HG03097 (cell line): ENCODE data around the gene TMEM97.

ENCODE experiments used
- ATAC-seq: cut with Tn5 transposase; IDR thresholded peaks from one replicate; pipeline ENCODE4 v1.9.1; 2021; ENCODE audit not compliant: unreplicated experiment, low FRiP score

The TMEM97 gene

DNA sequence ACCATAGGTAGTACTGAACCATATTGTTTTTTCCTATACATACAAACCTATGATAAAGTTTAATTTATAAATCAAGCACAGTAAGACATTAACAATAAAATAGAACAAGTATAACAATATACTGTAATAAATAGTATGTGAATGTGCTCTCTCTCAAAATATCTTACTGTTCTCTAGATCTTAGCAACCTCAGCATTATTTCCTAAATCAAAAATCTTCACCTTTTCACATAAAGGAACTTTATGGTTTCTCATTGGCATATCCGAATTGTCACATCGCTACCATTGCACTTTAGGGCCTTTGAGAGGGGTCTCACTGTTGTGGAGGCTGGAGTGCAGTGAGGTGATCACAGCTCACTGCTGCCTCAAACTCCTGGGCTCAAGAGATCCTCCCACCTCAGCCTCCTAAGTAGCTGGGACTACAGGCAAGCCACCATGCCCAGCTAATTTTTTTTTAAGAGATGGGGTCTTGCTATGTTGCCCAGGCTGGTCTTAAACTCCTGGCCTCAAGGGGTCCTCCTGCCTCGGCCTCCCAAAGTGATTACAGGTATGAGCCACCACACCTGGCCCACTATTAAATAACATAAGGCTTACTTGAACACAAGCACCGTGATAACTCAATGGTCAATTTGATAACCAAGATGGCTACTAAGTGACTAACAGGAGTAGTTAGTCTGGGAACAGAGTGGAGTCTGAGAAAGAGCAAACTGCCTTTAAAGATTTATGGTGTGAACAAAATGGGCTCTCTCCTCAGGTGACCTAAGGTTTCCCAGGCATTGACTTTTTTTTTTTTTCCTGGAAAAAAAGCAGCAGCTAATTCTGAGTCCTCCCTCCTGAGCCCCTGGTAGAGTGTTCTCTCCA lies 2.9 kb upstream of the TMEM97 start:
- no peak for ATAC-seq

DNA sequence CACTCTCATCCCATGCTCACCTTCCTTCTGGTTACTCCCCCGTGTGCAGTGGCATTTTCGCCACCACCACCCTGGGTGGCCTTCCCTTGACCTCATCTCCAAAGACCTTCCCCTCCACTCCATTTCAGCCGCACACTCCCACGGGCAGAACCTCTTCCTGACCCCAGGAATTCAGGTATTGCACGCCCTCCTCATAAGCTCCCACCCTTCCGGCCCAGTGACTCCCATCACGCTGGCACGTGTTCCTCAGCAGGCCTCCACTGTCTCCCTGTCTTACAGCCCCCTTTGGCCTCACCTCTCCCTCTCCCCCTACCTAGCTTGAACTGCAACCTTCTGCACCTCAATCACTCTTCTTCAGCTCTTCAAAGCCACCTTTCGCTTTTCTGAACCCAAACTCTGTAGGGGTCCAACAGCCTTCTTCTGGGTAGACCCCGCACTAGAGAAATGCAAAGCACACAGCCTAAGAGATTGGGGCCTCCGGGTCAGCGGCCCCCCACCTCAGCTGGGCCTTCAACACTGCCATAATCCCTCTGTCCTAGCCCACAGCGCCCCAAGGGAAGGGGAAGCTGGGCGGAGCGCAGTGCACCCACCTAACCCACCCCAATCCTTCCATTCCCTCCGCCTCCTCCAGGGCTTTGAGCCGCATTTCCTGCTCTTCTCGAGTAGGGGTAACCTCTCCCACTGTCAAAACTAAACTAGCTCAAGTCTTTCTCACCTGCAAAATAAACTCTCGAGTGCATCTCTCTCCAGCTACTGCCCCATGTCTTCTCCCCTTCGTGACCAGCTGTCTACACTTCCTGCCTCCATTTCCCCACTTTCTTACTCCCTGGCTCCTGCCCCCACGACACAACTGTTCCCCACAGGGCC lies 1.7 kb upstream of the TMEM97 start:
- no peak for ATAC-seq

DNA sequence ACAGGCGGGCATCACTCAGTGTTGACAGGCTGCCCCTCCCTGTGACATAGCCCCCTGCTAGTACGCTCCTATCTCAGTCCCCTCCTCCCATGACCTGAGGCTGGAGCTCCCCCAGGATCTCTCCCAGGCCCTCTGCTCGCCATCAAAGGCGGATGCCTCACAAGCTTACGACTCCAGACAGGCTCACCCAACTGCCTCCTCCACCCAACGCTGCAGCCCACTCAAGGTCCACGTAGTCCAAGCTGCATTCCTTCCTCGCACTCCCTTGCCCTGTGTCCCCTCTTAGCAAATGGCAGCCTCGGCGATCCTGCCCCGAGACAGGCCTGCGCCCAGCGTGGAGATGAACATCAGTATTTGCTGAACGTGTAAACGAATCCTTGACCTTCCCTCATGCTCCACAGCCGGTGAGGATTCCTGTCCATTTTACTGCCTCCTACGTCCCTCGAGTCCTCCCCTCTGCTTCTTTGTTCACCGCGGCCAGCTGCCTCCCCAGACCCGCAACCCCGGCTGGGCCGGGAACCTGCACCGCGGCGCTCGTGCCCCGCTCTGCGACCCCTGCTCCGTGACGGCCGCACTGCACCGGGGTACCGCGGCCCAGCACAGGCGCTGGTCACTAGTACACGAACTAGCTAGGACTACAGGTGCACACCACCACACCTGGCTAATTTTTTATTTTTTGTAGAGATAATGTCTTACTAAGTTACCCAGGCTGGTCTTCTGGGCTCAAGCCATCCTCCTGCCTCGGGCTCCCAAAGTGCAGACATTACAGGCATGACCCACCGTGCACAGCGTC lies 838 bp upstream of the TMEM97 start:
- no peak for ATAC-seq

DNA sequence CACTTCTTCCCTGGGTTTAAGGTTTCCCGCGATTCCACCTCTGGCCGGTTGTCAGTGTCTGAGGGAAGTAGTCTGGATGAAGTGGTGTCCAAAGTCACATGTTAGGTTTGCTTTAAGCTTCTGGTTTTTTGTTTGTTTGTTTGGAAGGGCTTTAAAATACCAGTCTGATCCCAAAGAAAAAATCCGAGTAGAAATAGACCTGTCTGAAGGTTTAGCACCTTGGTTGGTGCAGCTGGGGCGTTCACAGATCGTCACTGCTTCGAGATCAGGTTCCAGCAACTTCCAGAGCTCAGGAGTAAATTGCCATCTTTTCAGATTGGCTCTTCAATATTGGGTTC lies 567 bp downstream of the TMEM97 start:
- ATAC-seq = no peak

DNA sequence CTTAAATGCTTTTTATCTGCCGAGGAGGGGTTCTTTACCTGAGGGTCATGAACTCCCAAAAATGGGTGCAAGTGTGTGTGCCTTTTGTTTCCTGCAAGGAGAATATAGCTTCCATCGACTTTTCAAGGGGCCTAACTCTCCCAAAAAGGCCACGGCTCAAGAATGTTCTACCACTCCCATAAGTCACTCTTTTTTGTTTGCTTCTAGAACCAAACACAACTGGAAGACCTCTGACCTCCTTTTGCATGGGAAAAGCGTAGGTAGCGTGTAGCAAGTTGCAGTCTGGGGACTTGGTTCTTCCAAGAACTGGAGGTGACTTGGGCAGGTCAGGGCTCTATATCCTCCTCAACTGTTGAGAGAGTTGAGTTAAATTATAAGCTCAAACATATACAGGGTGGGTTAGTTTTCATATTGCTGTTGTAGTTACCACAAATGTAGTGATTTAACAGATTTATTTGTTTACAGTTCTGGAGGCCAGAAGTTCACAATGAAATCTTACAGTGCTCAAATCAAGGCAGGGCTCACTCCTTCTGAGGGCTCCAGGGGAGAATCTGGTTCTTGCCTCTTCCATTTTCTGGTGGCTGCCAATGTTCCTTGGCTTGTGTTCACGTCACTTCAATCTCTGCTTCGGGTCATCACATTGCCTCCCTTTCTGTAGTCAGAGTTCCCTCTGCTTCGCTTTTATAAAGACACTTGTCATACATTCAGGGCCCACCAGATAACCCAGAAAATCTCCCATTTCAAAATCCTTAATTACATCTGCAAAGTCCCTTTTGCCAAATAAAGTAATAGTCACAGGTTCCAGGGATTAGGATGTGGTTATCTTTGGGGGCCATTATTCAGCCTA lies 1.4 kb downstream of the TMEM97 start:
- no peak for ATAC-seq

DNA sequence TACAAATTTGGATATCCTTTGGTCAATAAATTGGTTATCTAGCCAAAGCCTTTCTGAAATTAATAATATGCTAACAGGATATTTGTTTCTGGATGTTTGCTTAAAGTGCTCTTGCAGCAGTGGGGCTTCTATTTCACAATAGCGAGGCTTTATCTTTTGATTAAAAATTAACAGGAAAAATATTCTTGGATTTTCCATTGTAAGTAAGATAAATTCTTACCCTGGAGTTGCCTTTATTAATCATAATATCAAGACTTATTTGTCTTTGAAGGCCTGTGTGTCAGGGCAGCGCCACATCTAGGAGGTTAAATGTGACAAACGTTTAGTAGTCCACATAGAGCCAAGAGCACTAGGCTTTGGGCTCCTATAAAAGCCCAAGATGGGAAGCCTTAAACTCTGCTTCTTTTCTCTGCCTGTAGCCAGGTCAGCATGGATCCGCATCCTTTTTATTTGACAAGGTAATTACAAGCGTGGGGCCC lies 5.3 kb downstream of the TMEM97 start:
- no peak for ATAC-seq

DNA sequence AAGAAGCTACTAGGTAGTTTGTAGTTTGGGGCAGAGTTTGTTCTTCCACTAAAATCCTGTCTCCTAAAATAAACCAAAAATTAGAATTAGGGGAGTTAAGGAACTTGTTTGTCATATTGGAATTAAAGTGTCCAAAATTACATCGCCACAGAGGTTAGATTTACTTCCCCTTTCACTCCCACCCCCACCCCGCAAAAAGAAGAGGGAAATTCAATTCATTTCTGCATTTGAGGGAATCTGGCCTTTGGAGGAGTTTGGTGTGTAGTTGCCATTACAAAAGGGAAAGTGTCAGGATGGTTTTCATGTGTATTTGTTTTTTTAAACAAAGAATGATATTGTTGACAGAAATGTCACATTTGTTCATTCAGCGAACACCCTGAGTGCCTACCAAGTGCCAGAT lies 5.8 kb downstream of the TMEM97 start:
- ATAC-seq = no peak

DNA sequence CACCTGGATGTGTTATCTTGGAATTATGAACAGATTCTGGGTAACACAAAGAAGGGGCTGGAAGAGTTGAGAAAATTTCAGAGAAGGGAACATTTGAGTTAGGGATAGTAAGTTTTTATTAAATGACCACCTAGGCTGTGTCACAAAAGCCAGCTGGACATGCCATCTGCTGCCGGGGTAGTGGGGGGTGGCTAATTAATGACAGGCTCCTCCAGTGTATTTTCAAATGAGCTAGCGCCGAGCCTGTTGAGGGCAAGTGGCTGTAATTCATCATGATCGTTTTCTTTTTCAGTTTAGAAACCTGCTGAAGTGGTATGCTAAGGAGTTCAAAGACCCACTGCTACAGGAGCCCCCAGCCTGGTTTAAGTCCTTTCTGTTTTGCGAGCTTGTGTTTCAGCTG lies 6.2 kb downstream of the TMEM97 start:
- ATAC-seq = no peak

DNA sequence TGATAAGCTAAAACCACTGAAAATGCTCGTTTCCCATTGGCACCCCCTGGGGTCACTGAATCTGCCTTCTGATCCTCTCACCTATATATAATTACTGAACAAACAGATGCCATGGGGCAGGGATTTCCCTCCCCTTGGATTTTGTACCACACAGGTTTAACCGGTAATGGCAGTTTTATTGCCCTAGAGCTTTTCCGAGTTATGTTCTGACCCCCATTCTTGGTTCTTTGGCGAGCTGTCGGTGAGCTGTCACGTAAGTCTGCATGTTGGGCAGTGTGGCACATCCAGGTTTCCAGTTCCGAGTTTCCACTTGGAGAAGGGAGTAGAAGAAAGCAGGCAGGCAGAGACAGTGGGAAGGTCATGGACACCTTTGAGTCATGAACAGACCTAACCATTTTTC lies 7.1 kb downstream of the TMEM97 start:
- no peak for ATAC-seq

DNA sequence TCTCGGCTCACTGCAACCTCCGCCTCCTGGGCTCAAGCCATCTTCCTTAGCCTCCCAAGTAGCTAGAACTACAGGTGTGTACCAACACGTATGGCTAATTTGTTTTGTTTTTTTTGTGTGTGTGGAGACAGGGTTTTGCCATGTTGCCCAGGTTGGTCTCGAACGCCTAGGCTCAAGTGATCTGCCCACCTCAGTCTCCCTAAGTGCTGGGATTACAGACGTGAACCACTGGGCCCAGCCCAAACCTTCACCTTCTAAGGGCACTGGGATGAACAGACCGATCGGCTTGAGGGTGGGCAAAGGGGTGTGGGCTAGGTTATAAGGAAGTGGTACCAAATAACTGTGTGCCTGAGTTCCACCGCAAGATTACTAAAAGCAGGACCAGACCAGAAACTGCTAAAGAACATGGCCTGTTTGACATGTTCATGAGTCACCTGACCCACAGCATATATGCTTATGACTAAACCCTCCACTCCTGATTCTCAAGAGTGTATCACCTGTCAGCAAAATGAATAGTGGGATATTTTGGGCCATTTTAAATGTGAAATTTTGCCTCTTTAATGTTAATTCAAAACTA lies 8.1 kb downstream of the TMEM97 start:
- ATAC-seq = no peak

DNA sequence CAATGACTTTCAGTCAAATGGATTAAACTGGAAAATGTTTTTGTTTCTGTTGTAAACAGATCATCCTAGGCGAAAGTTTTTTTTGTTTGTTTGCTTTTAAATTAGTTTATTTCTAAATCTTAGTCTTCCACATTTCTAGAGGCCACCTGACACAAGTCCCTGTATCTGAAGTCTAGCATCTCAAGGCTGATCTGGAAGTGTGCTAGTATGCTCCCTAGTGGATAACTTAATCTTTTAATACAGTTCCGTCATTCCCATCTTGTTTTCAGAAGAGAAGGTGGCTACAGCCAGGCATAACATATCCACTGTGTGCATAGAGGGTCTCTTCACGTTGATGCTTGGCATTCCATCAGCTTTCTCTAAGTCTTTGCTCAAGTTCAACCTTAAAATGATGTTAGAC lies 8.7 kb downstream of the TMEM97 start:
- ATAC-seq = no peak

DNA sequence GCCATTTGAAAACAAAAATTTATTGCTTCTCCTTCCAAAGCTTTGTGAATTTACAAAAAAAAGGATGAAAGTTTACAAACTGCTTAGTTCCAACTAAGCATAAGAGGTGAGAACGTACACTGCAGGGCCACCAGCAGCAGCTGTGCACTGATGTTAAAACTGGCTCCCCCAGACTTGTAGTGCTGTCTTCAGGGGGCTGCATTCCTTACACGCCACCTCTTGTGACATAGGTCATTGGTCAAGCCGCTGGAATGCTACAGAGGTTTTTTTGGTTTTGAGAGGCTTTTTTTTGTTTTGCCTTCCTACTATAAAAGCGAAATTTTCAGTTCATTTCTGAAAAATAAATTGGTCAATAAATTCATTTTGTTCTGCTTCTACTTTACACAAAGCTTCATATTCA lies 9.3 kb downstream of the TMEM97 start:
- ATAC-seq = no peak

DNA sequence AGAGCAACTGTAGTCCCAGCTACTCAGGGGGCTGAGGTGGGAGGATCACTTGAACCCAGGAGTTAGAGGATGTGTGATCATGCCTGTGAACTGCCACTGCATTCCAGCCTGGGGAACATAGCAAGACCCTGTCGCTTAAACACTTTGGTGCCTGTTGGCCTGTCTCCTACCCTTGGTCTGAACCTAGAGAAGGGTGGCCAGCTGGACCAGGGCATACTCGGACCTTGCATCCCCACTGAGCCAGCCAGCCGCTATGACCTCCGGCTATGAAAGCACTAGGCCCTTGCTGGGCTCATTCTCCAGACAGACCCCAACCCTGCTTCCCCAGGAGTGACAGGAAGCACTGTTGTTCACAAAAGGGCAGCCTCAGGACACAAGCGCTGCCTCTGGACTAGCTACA lies 11.7 kb downstream of the TMEM97 start:
- no peak for ATAC-seq

DNA sequence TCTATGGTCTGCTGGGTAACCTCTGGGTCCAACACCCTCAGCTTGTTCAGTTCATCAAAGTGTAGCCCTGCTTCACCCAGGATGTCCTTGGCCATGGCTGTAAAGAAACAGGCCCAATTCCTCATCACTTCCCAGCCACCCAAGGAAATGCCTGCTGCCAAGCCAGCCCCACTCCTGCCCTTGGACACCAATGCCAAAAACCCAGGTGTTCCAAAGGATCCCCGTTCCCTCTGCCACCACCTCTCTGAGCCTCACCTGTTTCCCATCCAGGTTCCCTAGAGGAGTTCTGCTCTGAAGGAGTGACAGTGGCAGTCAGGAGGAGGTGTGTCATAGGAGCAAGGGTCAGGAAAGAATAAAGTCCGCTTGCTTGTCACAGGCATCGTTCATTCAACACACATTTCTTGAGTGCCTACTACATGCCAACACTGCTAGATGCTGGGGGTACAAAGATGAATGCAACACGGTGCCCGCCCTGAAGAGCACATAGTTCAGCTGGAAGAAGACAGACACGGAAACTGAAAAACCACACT lies 13.0 kb downstream of the TMEM97 start:
- no peak for ATAC-seq

DNA sequence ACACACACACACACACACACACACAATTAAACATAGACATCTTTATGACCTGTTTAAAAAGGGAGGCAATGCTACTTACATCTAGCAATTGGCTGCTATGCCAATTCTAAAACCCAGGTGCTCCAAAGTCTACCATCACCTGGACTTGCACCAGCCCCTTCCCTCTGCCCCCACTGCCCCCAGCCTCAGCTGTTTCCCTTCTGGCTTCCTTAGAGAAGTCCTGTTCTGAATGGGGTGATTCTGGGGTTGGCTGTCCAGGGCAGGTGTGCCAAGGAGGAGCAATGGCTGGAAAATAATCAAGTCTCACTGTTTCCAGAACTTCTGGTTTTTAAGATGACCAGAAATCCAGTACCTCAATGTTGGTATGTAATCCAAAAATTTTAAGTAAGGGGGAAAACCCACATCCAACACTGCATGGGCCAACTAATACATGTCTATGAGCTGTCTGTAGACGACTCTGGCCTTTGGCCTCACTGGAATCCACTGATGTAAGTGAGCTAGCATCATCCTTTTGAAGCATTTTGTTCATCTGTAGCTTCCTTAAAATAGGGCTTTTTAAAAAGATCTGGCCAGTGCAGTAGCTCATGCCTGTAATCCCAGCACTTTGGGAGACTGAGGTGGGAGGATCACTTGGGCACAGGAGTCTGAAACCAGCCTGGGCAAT lies 14.2 kb downstream of the TMEM97 start:
- ATAC-seq = no peak

DNA sequence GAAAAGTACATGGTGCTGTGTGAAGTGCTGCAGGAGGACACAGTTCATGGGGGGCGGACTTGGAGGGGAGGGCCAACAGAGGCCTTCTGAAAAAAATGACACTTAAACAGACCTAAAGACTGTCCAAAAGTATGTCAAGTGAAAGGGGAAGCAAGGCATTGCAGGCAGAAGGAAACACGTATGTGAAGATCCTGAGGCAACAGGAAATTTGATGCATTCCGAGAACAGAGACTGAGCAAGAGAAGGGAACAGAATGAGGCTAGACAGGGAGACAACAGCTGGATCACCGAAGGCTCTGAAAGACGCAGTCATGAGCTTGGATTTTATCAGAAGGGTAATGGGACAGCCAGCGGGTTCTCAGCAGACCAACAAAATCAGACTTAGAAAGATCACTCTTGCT lies 15.2 kb downstream of the TMEM97 start:
- ATAC-seq = no peak

DNA sequence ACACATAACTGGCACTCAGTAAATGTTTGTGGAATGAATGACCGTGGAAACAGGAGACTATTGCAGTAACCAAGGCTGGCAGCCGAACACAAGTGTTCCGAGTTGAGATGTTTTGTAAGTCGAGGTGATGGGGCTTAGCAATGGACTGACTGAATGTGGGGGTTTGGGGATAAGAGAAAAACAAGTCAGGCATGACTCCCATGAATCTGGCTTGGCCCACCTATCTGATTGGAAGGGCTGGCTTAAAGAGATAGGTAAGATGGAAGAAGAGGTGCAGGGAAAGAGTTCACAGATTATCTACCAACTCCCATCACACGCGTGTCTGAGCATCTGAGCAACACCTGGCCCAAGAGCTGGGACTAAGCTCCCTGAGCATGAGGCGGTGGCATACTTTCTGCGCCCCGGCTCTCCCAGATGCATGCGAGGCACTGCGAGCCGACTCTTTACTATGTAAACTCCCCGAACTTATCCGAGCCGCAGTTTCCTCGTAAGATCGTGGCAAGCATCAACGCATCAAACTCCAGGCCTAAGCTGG lies 15.7 kb downstream of the TMEM97 start:
- no peak for ATAC-seq

DNA sequence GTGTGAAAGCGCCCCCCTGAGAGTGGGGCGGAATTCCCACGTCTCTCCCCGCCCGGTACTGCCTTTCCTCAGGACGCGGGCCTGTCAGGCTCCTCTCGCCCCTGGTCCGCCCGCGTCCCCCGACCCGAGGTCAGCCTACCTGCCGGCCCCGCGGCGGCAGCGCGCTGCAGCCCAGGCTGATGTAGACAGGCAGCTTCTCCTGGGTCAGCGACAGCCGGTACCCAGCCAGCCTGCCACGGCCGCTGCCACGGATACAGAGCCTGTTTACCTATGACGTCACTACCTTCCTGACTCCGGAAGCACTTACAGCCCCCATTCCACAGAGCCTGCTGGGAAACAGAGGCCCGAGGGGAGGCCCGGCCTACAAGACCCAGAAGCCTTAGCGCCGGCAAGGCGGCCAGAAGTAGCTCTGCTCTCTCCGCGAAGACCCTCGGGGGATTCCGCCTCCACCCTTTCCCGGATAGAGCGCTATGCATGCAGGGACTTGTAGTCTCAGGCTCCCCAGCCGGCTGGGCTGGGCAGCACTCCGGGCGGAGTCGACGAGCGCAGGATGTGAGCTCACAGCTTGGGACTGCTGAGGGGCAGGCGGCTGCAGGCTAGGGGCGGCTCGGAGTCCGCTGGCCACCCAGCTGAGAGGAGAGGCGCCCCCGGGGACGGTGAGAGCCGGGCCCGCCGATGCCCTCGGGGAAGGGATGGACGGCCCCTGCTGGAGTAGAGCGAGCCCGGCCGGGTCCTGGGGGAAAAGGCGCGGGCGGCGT lies 16.4 kb downstream of the TMEM97 start, which contains the start of the genes IFT20 and TNFAIP1:
Gene IFT20, minus strand, starts transcription at position 272 of the 758 bp plus-strand sequence. CDS start 3,487 bp downstream, outside the sequence.
Gene TNFAIP1, plus strand, starts transcription at position 561 of the 758 bp plus-strand sequence. CDS start 3,761 bp downstream, outside the sequence.
- ATAC-seq = peak; percentile 93
